Esophagus muscularis mucosa (tissue), 4 donors: Measurements from ENCODE around the gene KHNYN.

Experiments used
- CTCF ChIP-seq, 3 experiments: fragments of 200-600 bp in 2 of 3; fragments of 450-650 bp in 1 of 3; sonication (generic) in 2 of 3; IDR thresholded peaks; one replicate each; pipeline ENCODE4 v1.5.1; 2017 to 2019; ENCODE audit warnings: antibody characterized with exemption in 3 of 3, mild to moderate bottlenecking in 2 of 3, moderate library complexity in 1 of 3
- EP300 ChIP-seq: sonication (generic); formaldehyde crosslinking; IDR thresholded peaks from one replicate; pipeline ENCODE4 v1.6.1; 2017; ENCODE audit warnings: antibody characterized with exemption
- POLR2A ChIP-seq: fragments of 450-650 bp; IDR thresholded peaks from one replicate; pipeline ENCODE4 v1.6.1; 2017; ENCODE audit warnings: antibody characterized with exemption, moderate library complexity, mild to moderate bottlenecking, low read depth
- POLR2AphosphoS5 ChIP-seq, 2 donors: sonication (generic); formaldehyde crosslinking; IDR thresholded peaks; one replicate each; pipeline ENCODE4 v1.6.1; 2017; ENCODE audit warnings: antibody characterized with exemption in 2 of 2

- no peak for TF ChIP-seq CTCF (IDR thresholded peaks at IDR 0.05)
- no peak for TF ChIP-seq POLR2A
- TF ChIP-seq EP300, result no peak
- no peak for TF ChIP-seq POLR2AphosphoS5 (IDR thresholded peaks at IDR 0.05)
Observed at GRCh38 chr14:24392325-24393091, 37.2 kb upstream of the KHNYN start.
